ENCODE measurements around the gene KIAA0513.

DNA sequence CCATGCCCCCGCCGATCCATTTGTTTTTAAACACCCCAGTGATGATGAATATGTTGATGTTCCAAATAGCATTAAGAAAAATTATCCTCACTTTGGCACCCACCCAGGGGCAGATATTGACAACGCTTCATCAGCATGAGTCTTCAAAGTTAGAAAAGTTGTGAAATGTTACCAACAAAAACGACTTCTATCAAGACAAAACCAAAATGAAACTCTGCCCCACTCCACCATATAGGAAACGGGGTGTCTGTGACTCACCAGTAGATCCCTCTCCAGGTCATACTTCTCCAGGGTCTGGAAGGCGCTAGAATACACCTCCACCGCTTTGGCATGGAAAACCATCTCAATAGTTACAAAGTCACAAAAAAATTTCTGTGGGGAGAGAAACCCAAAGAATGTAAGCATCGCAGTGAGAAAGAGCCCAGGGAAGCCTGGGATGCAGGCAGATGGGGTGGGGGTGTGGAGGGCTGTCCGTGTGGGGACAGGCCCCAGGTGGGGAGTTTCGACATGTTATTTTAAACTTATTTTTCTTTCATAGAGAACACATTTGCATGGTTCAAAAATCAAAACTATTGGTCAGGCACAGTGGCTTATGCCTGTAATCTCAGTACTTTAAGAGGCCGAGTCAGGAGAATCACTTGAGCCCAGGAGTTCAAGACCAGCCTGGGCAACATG lies 74.5 kb downstream of the KIAA0513 start:
- no peak for TF ChIP-seq POLR2A (IDR thresholded peaks at IDR 0.05)
- TF ChIP-seq, protein P1, sequence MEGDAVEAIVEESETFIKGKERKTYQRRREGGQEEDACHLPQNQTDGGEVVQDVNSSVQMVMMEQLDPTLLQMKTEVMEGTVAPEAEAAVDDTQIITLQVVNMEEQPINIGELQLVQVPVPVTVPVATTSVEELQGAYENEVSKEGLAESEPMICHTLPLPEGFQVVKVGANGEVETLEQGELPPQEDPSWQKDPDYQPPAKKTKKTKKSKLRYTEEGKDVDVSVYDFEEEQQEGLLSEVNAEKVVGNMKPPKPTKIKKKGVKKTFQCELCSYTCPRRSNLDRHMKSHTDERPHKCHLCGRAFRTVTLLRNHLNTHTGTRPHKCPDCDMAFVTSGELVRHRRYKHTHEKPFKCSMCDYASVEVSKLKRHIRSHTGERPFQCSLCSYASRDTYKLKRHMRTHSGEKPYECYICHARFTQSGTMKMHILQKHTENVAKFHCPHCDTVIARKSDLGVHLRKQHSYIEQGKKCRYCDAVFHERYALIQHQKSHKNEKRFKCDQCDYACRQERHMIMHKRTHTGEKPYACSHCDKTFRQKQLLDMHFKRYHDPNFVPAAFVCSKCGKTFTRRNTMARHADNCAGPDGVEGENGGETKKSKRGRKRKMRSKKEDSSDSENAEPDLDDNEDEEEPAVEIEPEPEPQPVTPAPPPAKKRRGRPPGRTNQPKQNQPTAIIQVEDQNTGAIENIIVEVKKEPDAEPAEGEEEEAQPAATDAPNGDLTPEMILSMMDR (IDR thresholded peaks at IDR 0.05), result no peak

All from heart left ventricle (tissue), 13 donors.